HEK293 (cell line): Measurements from ENCODE around the gene SNRPD3.

Experiments used
- CTCF ChIA-PET: fragments of 350-600 bp; formaldehyde crosslinking; extraction: SDS; loops from one replicate; lab custom pipeline; 2021; ENCODE audit warnings: antibody characterized with exemption; lab: Yijun Ruan, JAX
- POLR2A ChIA-PET: fragments of 300-600 bp; formaldehyde crosslinking; extraction: SDS; loops from one replicate; lab custom pipeline; 2020; ENCODE audit warnings: antibody characterized with exemption, inconsistent platforms; lab: Yijun Ruan, JAX
- H3K27ac ChIP-seq: fragments of 200-500 bp; sonication (Bioruptor generic); 2 replicates; pipeline ENCODE4 v1.5.1; 2014; ENCODE audit warnings: low read depth, low read length, control low read depth, inconsistent platforms; ENCODE audit errors: extremely low read depth
- H3K36me3 ChIP-seq, 2 experiments: fragments of 200-500 bp in 1 of 2; sonication (Bioruptor generic) in 1 of 2; 1 replicate in 1 of 2; 2 replicates in 1 of 2; pipeline ENCODE4 v1.5.1; 2014 to 2017; ENCODE audit warnings: inconsistent platforms in 2 of 2, low read length in 2 of 2; ENCODE audit not compliant: control insufficient read depth in 2 of 2, insufficient read depth in 1 of 2
- H3K4me1 ChIP-seq: fragments of 200-500 bp; sonication (Bioruptor generic); 2 replicates; pipeline ENCODE4 v1.5.1; 2014; ENCODE audit warnings: mild to moderate bottlenecking, low read length, inconsistent platforms; ENCODE audit not compliant: control insufficient read depth, insufficient read depth
- H3K4me3 ChIP-seq: 2 replicates; pipeline ENCODE4 v1.5.1; 2011; ENCODE audit warnings: low read depth, mild to moderate bottlenecking, control low read depth, low read length, moderate library complexity
- H3K9me3 ChIP-seq: fragments of 200-500 bp; sonication (Bioruptor generic); 2 replicates; pipeline ENCODE4 v1.5.1; 2014; ENCODE audit warnings: low read depth, low read length, inconsistent platforms; ENCODE audit not compliant: control insufficient read depth, insufficient read depth
- EGR2 ChIP-seq: fragments of 450-650 bp; formaldehyde crosslinking; IDR thresholded peaks from 2 replicates; pipeline ENCODE4 v1.5.1; 2016; ENCODE audit warnings: low read depth, missing biosample characterization, missing genetic modification characterization
- FEZF1 ChIP-seq: fragments of 450-650 bp; formaldehyde crosslinking; IDR thresholded peaks from 2 replicates; pipeline ENCODE4 v1.5.1; 2016; ENCODE audit warnings: missing biosample characterization, missing genetic modification characterization
- GLIS2 ChIP-seq: fragments of 450-650 bp; formaldehyde crosslinking; IDR thresholded peaks from 2 replicates; pipeline ENCODE4 v1.5.1; 2016; ENCODE audit warnings: missing biosample characterization, missing genetic modification characterization
- HOXD13 ChIP-seq: sonication (generic); formaldehyde crosslinking; IDR thresholded peaks from 2 replicates; pipeline ENCODE4 v1.8.0; 2022; ENCODE audit warnings: missing genetic modification reagents, borderline replicate concordance
- KLF8 ChIP-seq: fragments of 450-650 bp; formaldehyde crosslinking; IDR thresholded peaks from 2 replicates; pipeline ENCODE4 v1.5.1; 2016; ENCODE audit warnings: missing biosample characterization, missing genetic modification characterization
- OSR2 ChIP-seq: fragments of 450-650 bp; formaldehyde crosslinking; IDR thresholded peaks from 2 replicates; pipeline ENCODE4 v1.5.1; 2016; ENCODE audit warnings: missing biosample characterization, missing genetic modification characterization
- OVOL3 ChIP-seq: fragments of 450-650 bp; formaldehyde crosslinking; IDR thresholded peaks from 2 replicates; pipeline ENCODE4 v1.5.1; 2016; ENCODE audit warnings: missing biosample characterization, missing genetic modification characterization
- PRDM1 ChIP-seq: fragments of 450-650 bp; formaldehyde crosslinking; IDR thresholded peaks from 2 replicates; pipeline ENCODE4; 2016; ENCODE audit warnings: missing biosample characterization, missing genetic modification characterization
- SCRT2 ChIP-seq: fragments of 450-650 bp; formaldehyde crosslinking; IDR thresholded peaks from 2 replicates; pipeline ENCODE4 v1.5.1; 2016; ENCODE audit warnings: missing biosample characterization, missing genetic modification characterization
- SP3 ChIP-seq: fragments of 450-650 bp; formaldehyde crosslinking; IDR thresholded peaks from 2 replicates; pipeline ENCODE4 v1.5.1; 2016; ENCODE audit warnings: missing biosample characterization, missing genetic modification characterization
- WT1 ChIP-seq: fragments of 450-650 bp; formaldehyde crosslinking; IDR thresholded peaks from 2 replicates; pipeline ENCODE4 v1.5.1; 2016; ENCODE audit warnings: missing biosample characterization, missing genetic modification characterization
- ZBTB17 ChIP-seq: fragments of 450-650 bp; formaldehyde crosslinking; IDR thresholded peaks from 2 replicates; pipeline ENCODE4 v1.5.1; 2016; ENCODE audit warnings: missing biosample characterization, missing genetic modification characterization
- ZBTB48 ChIP-seq: fragments of 450-650 bp; formaldehyde crosslinking; IDR thresholded peaks from 2 replicates; pipeline ENCODE4 v1.5.1; 2016; ENCODE audit warnings: missing biosample characterization, missing genetic modification characterization
- ZEB2 ChIP-seq: fragments of 450-650 bp; formaldehyde crosslinking; IDR thresholded peaks from 2 replicates; pipeline ENCODE4 v1.5.1; 2016; ENCODE audit warnings: missing biosample characterization, missing genetic modification characterization
- ZFHX2 ChIP-seq: fragments of 450-650 bp; formaldehyde crosslinking; conservative IDR thresholded peaks from 2 replicates; pipeline ENCODE4 v1.5.1; 2016; ENCODE audit warnings: missing biosample characterization, missing genetic modification characterization
- ZFP37 ChIP-seq: fragments of 450-650 bp; formaldehyde crosslinking; IDR thresholded peaks from 2 replicates; pipeline ENCODE4 v1.5.1; 2016; ENCODE audit warnings: missing biosample characterization, missing genetic modification characterization
- ZIC2 ChIP-seq: fragments of 450-650 bp; formaldehyde crosslinking; IDR thresholded peaks from 2 replicates; pipeline ENCODE4 v1.5.1; 2016; ENCODE audit warnings: missing biosample characterization, missing genetic modification characterization
- ZNF10 ChIP-seq: fragments of 450-650 bp; formaldehyde crosslinking; IDR thresholded peaks from 2 replicates; pipeline ENCODE4 v1.5.1; 2017; ENCODE audit warnings: missing biosample characterization, missing genetic modification characterization
- ZNF121 ChIP-seq: fragments of 450-650 bp; formaldehyde crosslinking; IDR thresholded peaks from 2 replicates; pipeline ENCODE4 v1.5.1; 2016; ENCODE audit warnings: missing biosample characterization, missing genetic modification characterization
- ZNF24 ChIP-seq: fragments of 450-650 bp; formaldehyde crosslinking; IDR thresholded peaks from 2 replicates; pipeline ENCODE4 v1.5.1; 2016; ENCODE audit warnings: missing biosample characterization, missing genetic modification characterization
- ZNF302 ChIP-seq: fragments of 450-650 bp; formaldehyde crosslinking; IDR thresholded peaks from 2 replicates; pipeline ENCODE4 v1.5.1; 2016; ENCODE audit warnings: missing biosample characterization, missing genetic modification characterization, low read depth
- ZNF324 ChIP-seq: fragments of 450-650 bp; formaldehyde crosslinking; IDR thresholded peaks from 2 replicates; pipeline ENCODE4 v1.5.1; 2016; ENCODE audit warnings: missing biosample characterization, missing genetic modification characterization
- ZNF366 ChIP-seq: fragments of 450-650 bp; formaldehyde crosslinking; conservative IDR thresholded peaks from 2 replicates; pipeline ENCODE4 v1.5.1; 2016; ENCODE audit warnings: missing biosample characterization, missing genetic modification characterization
- ZNF600 ChIP-seq: fragments of 450-650 bp; formaldehyde crosslinking; IDR thresholded peaks from 2 replicates; pipeline ENCODE4 v1.5.1; 2016; ENCODE audit warnings: missing biosample characterization, missing genetic modification characterization
- ZNF629 ChIP-seq: fragments of 450-650 bp; formaldehyde crosslinking; IDR thresholded peaks from 2 replicates; pipeline ENCODE4 v1.5.1; 2017; ENCODE audit warnings: missing biosample characterization, missing genetic modification characterization
- ZNF660 ChIP-seq: fragments of 450-650 bp; IDR thresholded peaks from 2 replicates; pipeline ENCODE4 v1.5.1; 2018; ENCODE audit warnings: missing biosample characterization, mild to moderate bottlenecking, missing genetic modification characterization
- ZNF707 ChIP-seq: fragments of 450-650 bp; formaldehyde crosslinking; IDR thresholded peaks from 2 replicates; pipeline ENCODE4 v1.5.1; 2016; ENCODE audit warnings: missing biosample characterization, missing genetic modification characterization
- ZXDB ChIP-seq: fragments of 450-650 bp; formaldehyde crosslinking; IDR thresholded peaks from 2 replicates; pipeline ENCODE4 v1.5.1; 2016; ENCODE audit warnings: missing biosample characterization, missing genetic modification characterization
- TF ChIP-seq, protein P1 (sequence below): fragments of 450-650 bp; formaldehyde crosslinking; IDR thresholded peaks from 2 replicates; pipeline ENCODE4 v1.5.1; 2017; ENCODE audit warnings: missing biosample characterization, missing genetic modification characterization
- TF ChIP-seq, protein P2 (sequence below): fragments of 450-650 bp; IDR thresholded peaks from 2 replicates; pipeline ENCODE4 v1.5.1; 2018; ENCODE audit warnings: missing biosample characterization, missing genetic modification characterization
- TF ChIP-seq, protein P3 (sequence below): fragments of 450-650 bp; formaldehyde crosslinking; IDR thresholded peaks from 2 replicates; pipeline ENCODE4 v1.5.1; 2017; ENCODE audit warnings: missing biosample characterization, missing genetic modification characterization

The SNRPD3 gene

DNA sequence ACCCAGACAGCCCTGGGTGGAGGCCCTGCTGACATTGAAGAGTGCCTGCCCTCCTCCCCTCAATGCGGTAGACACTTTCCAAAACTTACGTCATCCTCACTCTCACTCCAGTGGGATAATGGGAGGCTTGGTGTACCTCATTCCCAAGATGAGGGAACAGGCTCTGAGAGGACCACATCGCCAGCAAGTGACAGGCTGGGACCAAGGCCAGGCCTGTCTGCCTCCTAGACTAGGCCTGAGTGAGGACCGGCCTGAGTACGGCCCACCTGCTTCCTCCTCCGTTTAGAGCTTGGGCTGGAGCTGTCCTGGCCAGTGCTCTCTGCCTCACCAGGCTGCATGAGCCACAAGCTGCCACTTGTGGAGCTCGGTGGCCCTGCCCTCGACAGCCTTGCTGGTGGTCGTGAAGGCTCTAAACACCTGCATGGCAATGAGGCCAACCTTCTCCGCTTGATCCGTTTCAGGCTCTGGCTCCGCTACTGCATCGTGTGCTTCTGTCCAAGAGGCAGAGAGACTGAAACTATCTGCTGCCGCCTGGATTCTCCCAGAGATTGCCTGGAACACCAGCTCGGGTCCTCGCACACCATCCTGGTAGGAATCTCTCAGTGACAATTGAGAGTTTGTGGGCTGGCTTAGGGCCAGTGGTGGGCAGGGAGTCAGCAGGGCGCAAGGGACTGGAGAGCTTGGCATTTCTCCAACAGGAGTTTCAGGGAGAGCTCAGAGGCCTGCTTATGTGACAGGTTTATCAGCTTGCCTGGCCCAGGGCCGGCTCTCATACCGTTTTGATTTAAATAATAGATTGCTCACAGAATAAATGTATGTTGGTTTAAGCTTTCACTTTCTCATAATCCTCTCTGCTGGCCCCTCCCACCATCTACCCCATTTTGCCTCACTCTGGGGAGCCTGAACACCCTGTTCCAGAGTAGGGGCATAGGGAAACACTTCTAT is 27.7 kb downstream of the SNRPD3 start (continued):
- TF ChIP-seq ZNF600 (tag by site-specific recombination), result peak; percentile 71
- peak; percentile 73 for TF ChIP-seq PRDM1 (tag by site-specific recombination)
- peak; percentile 89 for TF ChIP-seq ZBTB17 (tag by site-specific recombination)
- TF ChIP-seq ZXDB (tag by site-specific recombination), result peak; percentile 44; the same call in 1 of the 2 replicates
- 0 out of 2 replicates have a peak, but pooled peaks have one; percentile 14 for TF ChIP-seq KLF8
- TF ChIP-seq, protein P1, sequence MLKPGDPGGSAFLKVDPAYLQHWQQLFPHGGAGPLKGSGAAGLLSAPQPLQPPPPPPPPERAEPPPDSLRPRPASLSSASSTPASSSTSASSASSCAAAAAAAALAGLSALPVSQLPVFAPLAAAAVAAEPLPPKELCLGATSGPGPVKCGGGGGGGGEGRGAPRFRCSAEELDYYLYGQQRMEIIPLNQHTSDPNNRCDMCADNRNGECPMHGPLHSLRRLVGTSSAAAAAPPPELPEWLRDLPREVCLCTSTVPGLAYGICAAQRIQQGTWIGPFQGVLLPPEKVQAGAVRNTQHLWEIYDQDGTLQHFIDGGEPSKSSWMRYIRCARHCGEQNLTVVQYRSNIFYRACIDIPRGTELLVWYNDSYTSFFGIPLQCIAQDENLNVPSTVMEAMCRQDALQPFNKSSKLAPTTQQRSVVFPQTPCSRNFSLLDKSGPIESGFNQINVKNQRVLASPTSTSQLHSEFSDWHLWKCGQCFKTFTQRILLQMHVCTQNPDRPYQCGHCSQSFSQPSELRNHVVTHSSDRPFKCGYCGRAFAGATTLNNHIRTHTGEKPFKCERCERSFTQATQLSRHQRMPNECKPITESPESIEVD (tag by site-specific recombination), result peak; percentile 46; the same call in 1 of the 2 replicates
- peak; percentile 93 for TF ChIP-seq ZBTB48 (tag by site-specific recombination)
- peak; percentile 94 for TF ChIP-seq ZNF10 (tag by site-specific recombination)
- peak; percentile 36 for TF ChIP-seq ZNF629 (tag by site-specific recombination)
- TF ChIP-seq ZFHX2, result peak; percentile 36; the same call in 1 of the 2 replicates
- TF ChIP-seq GLIS2 (tag by site-specific recombination), result peak; percentile 63
- 0 out of 2 replicates have a peak, but pooled peaks have one; percentile 34 for TF ChIP-seq ZNF366
- 0 out of 2 replicates have a peak, but pooled peaks have one; percentile 34 for TF ChIP-seq ZNF24 (tag by site-specific recombination)
- peak; percentile 97 for TF ChIP-seq SCRT2 (tag by site-specific recombination)
- TF ChIP-seq, protein P2, sequence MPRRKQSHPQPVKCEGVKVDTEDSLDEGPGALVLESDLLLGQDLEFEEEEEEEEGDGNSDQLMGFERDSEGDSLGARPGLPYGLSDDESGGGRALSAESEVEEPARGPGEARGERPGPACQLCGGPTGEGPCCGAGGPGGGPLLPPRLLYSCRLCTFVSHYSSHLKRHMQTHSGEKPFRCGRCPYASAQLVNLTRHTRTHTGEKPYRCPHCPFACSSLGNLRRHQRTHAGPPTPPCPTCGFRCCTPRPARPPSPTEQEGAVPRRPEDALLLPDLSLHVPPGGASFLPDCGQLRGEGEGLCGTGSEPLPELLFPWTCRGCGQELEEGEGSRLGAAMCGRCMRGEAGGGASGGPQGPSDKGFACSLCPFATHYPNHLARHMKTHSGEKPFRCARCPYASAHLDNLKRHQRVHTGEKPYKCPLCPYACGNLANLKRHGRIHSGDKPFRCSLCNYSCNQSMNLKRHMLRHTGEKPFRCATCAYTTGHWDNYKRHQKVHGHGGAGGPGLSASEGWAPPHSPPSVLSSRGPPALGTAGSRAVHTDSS (tag by site-specific recombination), result no peak
- peak; percentile 65 for TF ChIP-seq ZIC2 (tag by site-specific recombination)
- TF ChIP-seq OSR2 (tag by site-specific recombination), result peak; percentile 74; the same call in 1 of the 2 replicates
- peak; percentile 32; the same call in 1 of the 2 replicates for TF ChIP-seq ZEB2 (tag by site-specific recombination)
- TF ChIP-seq, protein P3, sequence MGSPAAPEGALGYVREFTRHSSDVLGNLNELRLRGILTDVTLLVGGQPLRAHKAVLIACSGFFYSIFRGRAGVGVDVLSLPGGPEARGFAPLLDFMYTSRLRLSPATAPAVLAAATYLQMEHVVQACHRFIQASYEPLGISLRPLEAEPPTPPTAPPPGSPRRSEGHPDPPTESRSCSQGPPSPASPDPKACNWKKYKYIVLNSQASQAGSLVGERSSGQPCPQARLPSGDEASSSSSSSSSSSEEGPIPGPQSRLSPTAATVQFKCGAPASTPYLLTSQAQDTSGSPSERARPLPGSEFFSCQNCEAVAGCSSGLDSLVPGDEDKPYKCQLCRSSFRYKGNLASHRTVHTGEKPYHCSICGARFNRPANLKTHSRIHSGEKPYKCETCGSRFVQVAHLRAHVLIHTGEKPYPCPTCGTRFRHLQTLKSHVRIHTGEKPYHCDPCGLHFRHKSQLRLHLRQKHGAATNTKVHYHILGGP (tag by site-specific recombination), result peak; percentile 58; the same call in 1 of the 2 replicates
- TF ChIP-seq ZNF302 (tag by site-specific recombination), result no peak
- peak; percentile 69 for TF ChIP-seq WT1 (tag by site-specific recombination)
- TF ChIP-seq, all 188 proteins: peak for 38

DNA sequence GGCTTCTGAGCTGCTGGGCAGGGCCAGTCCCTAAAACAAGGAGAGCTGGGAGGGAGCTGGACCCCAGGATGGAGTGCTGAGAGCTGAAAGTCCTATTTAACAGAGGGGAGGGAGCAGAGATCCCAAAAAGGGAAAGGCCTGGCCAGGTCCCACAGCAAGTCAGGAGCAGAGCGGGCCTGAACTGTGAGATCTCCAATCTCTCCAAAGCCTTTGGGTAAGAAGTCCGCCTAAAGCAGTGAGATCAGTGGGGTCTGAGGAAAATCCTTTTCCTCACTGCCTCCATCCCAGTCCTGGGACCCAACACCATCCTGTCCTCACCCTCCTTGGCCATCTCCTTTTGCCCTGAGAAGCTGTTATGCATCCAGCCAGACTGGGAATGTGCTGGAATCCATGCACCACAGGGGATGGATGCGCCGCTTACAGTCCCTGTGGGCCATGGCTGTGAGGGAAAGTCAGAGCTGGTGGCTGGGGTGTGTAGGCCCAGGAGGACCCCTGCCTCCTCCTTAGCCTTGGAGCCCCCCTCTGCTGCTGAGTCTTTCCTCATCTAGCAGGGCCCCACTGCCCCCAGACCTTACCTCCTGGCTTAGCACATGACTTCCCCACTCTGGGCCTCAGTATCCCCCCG is 28.5 kb downstream of the SNRPD3 start:
- Histone ChIP-seq H3K36me3 (peaks cover 0 to 36% of the 10 kb centered on the region in 2 experiments; a peak in 1 of 3 replicates), H3K4me1 (peaks cover 16% of the 10 kb centered on the region), H3K9me3 (no peaks in the 10 kb centered on the region), H3K27ac (peak overlapping the region; percentile 65), H3K4me3 (no peak overlapping the region)
- POLR2A ChIA-PET, result interaction anchor here (0.5 to 2.3 kb wide), 8 partner anchors 9 to 29 kb away, joined by 3 to 31 read pairs (median 6); partner anchors contain the start of genes GUCD1, LRRC75B and SNRPD3
- TF ChIP-seq HOXD13 (CRISPR knock-in tag) (no peak), ZNF660 (tag by site-specific recombination) (no peak), SP3 (no peak), OVOL3 (tag by site-specific recombination) (no peak), ZNF600 (tag by site-specific recombination) (peak; percentile 89), ZNF707 (tag by site-specific recombination) (no peak), ZNF324 (tag by site-specific recombination) (no peak), EGR2 (tag by site-specific recombination) (no peak), ZBTB48 (tag by site-specific recombination) (no peak), ZNF121 (tag by site-specific recombination) (peak; percentile 86), FEZF1 (tag by site-specific recombination) (peak; percentile 77), ZFP37 (no peak)
- CTCF ChIA-PET, result interaction anchor here (0.7 kb wide), 1 partner anchor 619 kb away, joined by 3 read pairs; no protein-coding TSS in a partner anchor
